Measurements from ENCODE around the gene TMEM158. TPM values are rescaled to one million over a fixed set of nuclear protein-coding genes. Genes with fewer than 3 reads are reported as not detected.
A peak's percentile ranks its signal among the peaks of the same experiment; 100 is the strongest.

TMEM158 gene
- total and polyA plus RNA-seq, 3 donors from 2014 or later = 5.9 to 11.2 (median 7.8) TPM

- no peaks in the 10 kb centered on the region for H3K36me3 ChIP-seq (ENCODE audit: low read depth, missing control alignments)
- peak overlapping the region in 1 of 2 donors; percentile 74 for H3K27ac ChIP-seq
- no peak overlapping the region for H3K4me3 ChIP-seq
- no peaks in the 10 kb centered on the region for H3K9me3 ChIP-seq
- intact Hi-C loops (cut with DNase I; ENCODE audit: low total_unique reads) = no loop called here
- no peak for DNase-seq
- WGBS, 2 donors = 75 to 87% methylated on average over 5 of the region's 5 CpGs
- H3K4me1 ChIP-seq = peaks cover 29% of the 10 kb centered on the region
- TF ChIP-seq POLR2A (IDR thresholded peaks at IDR 0.05) = no peak
- no peak for TF ChIP-seq CTCF (IDR thresholded peaks at IDR 0.05)
- no peaks in the 10 kb centered on the region for H3K27me3 ChIP-seq
These were observed 44.6 kb downstream of the TMEM158 start for GRCh38 chr3:45181496-45181895.

GRCh38 chr3:45180899-45181298 is 45.2 kb downstream of the TMEM158 start:
- Histone ChIP-seq H3K27ac (peak overlapping the region in 1 of 2 donors; percentile 31), H3K4me1 (peaks cover 29% of the 10 kb centered on the region), H3K27me3 (no peaks in the 10 kb centered on the region), H3K36me3 (ENCODE audit: low read depth, missing control alignments) (no peaks in the 10 kb centered on the region), H3K9me3 (no peaks in the 10 kb centered on the region), H3K4me3 (no peak overlapping the region)
- TF ChIP-seq CTCF (IDR thresholded peaks at IDR 0.05) (no peak), POLR2A (IDR thresholded peaks at IDR 0.05) (no peak)
- DNase-seq = no peak
- intact Hi-C loops (cut with DNase I; ENCODE audit: low total_unique reads) = no loop called here
- 64 to 76% methylated on average over 4 to 7 of the region's 7 CpGs for WGBS, 2 donors

- TF ChIP-seq POLR2A (IDR thresholded peaks at IDR 0.05) (no peak), CTCF (IDR thresholded peaks at IDR 0.05) (no peak)
- Histone ChIP-seq H3K27me3 (no peaks in the 10 kb centered on the region), H3K27ac (no peak overlapping the region), H3K4me3 (no peak overlapping the region), H3K9me3 (no peaks in the 10 kb centered on the region), H3K36me3 (ENCODE audit: low read depth, missing control alignments) (no peaks in the 10 kb centered on the region), H3K4me1 (peaks cover 26% of the 10 kb centered on the region)
- intact Hi-C loops (cut with DNase I; ENCODE audit: low total_unique reads) = no loop called here
- no peak for DNase-seq
- WGBS, 2 donors = 78 to 79% methylated on average over 6 of the region's 6 CpGs
These were observed 46.0 kb downstream of the TMEM158 start for GRCh38 chr3:45180051-45180450.

- no peak overlapping the region for H3K27ac ChIP-seq
- no peaks in the 10 kb centered on the region for H3K36me3 ChIP-seq (ENCODE audit: low read depth, missing control alignments)
- intact Hi-C loops (cut with DNase I; ENCODE audit: low total_unique reads) = no loop called here
- 86 to 95% methylated on average over 3 of the region's 3 CpGs for WGBS, 2 donors
- no peak for DNase-seq
- H3K4me3 ChIP-seq = no peak overlapping the region
- no peak for TF ChIP-seq POLR2A (IDR thresholded peaks at IDR 0.05)
- no peak for TF ChIP-seq CTCF (IDR thresholded peaks at IDR 0.05)
- no peaks in the 10 kb centered on the region for H3K27me3 ChIP-seq
- H3K4me1 ChIP-seq = peaks cover 27% of the 10 kb centered on the region
- no peaks in the 10 kb centered on the region for H3K9me3 ChIP-seq
These were observed 46.9 kb downstream of the TMEM158 start for GRCh38 chr3:45179163-45179562.

- Histone ChIP-seq H3K27ac (no peak overlapping the region), H3K36me3 (ENCODE audit: low read depth, missing control alignments) (no peaks in the 10 kb centered on the region), H3K27me3 (no peaks in the 10 kb centered on the region), H3K9me3 (no peaks in the 10 kb centered on the region), H3K4me3 (no peak overlapping the region), H3K4me1 (peaks cover 26% of the 10 kb centered on the region)
- no peak for DNase-seq
- intact Hi-C loops (cut with DNase I; ENCODE audit: low total_unique reads) = no loop called here
- no peak for TF ChIP-seq CTCF (IDR thresholded peaks at IDR 0.05)
- no peak for TF ChIP-seq POLR2A (IDR thresholded peaks at IDR 0.05)
- WGBS, 2 donors = 61 to 67% methylated on average over 8 to 13 of the region's 13 CpGs
These were observed 47.7 kb downstream of the TMEM158 start for GRCh38 chr3:45178183-45179023.

Data from testis (tissue), 3 donors.